BJ (cell line): ENCODE measurements around the gene PROM2. TPM values are rescaled to one million over a fixed set of nuclear protein-coding genes. Genes with fewer than 3 reads are reported as not detected.

Experiments used
- CTCF ChIA-PET: fragments of 350-600 bp; formaldehyde crosslinking; extraction: SDS; loops from one replicate; lab custom pipeline; 2021; ENCODE audit warnings: antibody characterized with exemption, inconsistent platforms; lab: Yijun Ruan, JAX
- POLR2A ChIA-PET: fragments of 300-600 bp; sonication (Branson Sonifier 250); formaldehyde crosslinking; extraction: SDS; loops from one replicate; lab custom pipeline; 2021; ENCODE audit warnings: antibody characterized with exemption; lab: Charles Lee
- DNase-seq: peaks from one replicate; pipeline ENCODE4 v3.0.0-alpha.2; 2011; ENCODE audit warnings: low read depth
- H3K27me3 ChIP-seq: 2 replicates; pipeline ENCODE4 v1.6.0; 2011; ENCODE audit warnings: low read length; ENCODE audit not compliant: control insufficient read depth, insufficient read depth
- H3K36me3 ChIP-seq: 2 replicates; pipeline ENCODE4 v1.5.1; 2011; ENCODE audit warnings: low read length; ENCODE audit not compliant: control insufficient read depth, insufficient read depth
- H3K4me3 ChIP-seq: 2 replicates; pipeline ENCODE4 v1.5.1; 2011; ENCODE audit warnings: low read depth, mild to moderate bottlenecking, control low read depth, low read length
- polyA plus RNA-seq: library from polyadenylated mRNA; depleted of rRNA; stranded (reverse); fragments of >200 nt; gene quantifications from 2 replicates; pipeline ENCODE4 v1.2.3, GENCODE V29; 2011
- TF ChIP-seq, protein P1 (sequence below): IDR thresholded peaks from 2 replicates; pipeline ENCODE4 v1.5.1; 2011; ENCODE audit warnings: low read depth, mild to moderate bottlenecking, control low read depth, inconsistent platforms, low read length, moderate library complexity; ENCODE audit not compliant: insufficient read depth

The PROM2 gene
- polyA plus RNA-seq, 1 experiment, result 0.50 TPM

DNA sequence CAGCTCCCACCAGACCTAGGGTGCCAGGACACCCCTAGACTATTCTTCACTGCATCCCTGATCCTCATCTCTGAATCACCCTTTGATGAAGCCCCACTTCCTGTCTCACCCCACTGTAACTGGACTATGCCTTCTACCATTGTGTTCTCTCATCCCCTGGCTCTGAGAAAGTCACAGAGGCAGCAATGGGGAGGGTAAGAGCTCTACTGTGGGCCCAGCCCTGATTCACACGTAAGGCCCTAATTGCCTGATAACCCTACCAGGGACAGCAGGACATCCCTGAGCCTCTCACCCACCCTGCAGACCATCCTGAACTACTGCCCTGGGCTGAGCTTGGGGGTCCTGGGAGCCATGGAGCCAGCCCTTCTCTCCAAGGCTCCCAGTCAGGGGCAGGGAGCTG, 1.5 kb upstream of the PROM2 start:
- ChIA-PET POLR2A (no interaction called here), CTCF (no interaction called here)
- Histone ChIP-seq H3K36me3 (no peaks in the 10 kb centered on the region), H3K27me3 (no peaks in the 10 kb centered on the region; the same call in 1 of the 2 replicates), H3K4me3 (no peak overlapping the region)
- TF ChIP-seq, protein P1, sequence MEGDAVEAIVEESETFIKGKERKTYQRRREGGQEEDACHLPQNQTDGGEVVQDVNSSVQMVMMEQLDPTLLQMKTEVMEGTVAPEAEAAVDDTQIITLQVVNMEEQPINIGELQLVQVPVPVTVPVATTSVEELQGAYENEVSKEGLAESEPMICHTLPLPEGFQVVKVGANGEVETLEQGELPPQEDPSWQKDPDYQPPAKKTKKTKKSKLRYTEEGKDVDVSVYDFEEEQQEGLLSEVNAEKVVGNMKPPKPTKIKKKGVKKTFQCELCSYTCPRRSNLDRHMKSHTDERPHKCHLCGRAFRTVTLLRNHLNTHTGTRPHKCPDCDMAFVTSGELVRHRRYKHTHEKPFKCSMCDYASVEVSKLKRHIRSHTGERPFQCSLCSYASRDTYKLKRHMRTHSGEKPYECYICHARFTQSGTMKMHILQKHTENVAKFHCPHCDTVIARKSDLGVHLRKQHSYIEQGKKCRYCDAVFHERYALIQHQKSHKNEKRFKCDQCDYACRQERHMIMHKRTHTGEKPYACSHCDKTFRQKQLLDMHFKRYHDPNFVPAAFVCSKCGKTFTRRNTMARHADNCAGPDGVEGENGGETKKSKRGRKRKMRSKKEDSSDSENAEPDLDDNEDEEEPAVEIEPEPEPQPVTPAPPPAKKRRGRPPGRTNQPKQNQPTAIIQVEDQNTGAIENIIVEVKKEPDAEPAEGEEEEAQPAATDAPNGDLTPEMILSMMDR, result no peak
- DNase-seq, result no peak

DNA sequence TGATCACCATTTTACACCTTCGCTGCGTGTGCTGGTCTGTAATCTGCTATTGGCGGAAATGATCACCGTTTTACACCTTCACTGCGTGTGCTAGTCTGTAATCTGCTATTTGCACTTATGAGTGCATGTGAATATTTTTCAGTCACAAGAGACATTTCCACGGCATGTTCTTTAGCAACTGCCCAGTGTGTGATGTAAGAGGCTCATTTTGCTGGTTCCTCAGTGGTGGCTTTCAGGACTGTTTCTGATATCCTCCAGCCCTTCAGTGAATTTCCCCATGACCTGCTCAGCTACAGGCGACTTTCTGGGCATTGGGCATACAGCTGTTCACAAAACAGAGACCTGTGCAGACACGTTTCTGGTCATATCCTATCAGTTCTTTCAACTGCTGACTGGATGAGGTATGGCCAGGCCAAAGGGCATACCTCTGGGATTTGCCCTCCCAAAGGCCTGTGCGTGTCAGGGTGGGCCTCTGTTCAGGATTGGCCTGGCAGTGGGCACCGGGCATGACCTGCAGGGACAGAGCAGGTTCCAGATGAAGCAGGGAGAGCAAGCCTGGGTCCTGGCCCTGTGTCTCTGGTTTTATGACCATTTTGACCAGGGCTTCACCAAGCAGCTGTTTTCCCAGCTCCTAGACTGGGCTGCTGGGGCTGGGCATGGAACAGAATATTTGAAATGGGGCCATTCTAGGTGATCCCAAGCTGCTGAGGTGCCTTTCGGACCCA, 521 bp upstream of the PROM2 start:
- POLR2A ChIA-PET, result no interaction called here
- TF ChIP-seq, protein P1, result no peak
- CTCF ChIA-PET, result no interaction called here
- H3K4me3 ChIP-seq, result no peak overlapping the region
- DNase-seq, result no peak
- H3K27me3 ChIP-seq, result no peaks in the 10 kb centered on the region; the same call in 1 of the 2 replicates
- no peaks in the 10 kb centered on the region for H3K36me3 ChIP-seq

DNA sequence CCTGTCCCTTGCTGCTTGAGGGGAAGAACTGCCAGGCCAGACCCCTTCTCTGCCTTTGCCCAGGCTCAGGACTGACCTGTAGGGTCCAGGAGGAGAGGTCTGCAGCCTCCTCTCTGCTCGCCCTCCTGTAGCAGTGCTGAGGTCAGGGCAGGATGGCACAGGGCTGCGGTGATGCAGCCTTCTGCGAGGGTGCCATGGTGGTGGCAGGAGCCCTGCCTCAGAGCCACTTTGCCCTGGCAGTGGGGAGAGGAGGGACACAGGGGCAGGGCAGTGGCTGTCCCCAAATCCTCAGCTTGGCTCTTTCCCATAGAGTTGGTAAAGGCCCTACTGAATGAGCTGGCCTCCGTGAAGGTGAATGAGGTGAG, 884 bp downstream of the PROM2 start:
- TF ChIP-seq, protein P1, result no peak
- POLR2A ChIA-PET, result no interaction called here
- CTCF ChIA-PET, result interaction anchor here (0.6 kb wide), 1 partner anchor 111 kb away, joined by 3 read pairs; no protein-coding TSS in a partner anchor
- Histone ChIP-seq H3K4me3 (no peak overlapping the region), H3K36me3 (no peaks in the 10 kb centered on the region), H3K27me3 (no peaks in the 10 kb centered on the region; the same call in 1 of the 2 replicates)
- no peak for DNase-seq

DNA sequence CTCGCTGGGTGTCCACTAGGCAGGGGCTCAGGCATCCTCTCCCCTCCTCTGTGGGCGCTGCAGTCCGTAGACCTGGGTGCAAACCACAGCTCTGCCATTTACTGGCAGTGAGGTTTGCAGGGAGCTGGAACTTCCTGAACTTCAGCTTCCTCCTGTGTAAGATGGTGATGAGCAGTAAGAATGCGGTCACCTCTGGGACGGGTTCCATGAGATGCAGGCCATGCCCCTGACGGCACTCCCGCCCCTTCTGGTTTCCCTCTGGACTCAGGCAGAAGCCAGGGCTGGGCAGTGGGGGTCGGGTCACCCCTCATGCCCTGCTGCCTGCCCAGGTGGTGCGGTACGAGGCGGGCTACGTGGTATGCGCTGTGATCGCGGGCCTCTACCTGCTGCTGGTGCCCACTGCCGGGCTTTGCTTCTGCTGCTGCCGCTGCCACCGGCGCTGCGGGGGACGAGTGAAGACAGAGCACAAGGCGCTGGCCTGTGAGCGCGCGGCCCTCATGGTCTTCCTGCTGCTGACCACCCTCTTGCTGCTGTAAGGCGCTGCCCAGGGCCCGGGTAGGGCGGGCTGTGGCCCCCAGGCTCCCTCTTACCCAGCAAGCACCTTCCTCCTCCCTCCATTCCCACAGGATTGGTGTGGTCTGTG, 1.5 kb downstream of the PROM2 start:
- no peak for DNase-seq
- no peak overlapping the region for H3K4me3 ChIP-seq
- POLR2A ChIA-PET, result no interaction called here

More for the DNA sequence above, 1.5 kb downstream of the PROM2 start:
- no peaks in the 10 kb centered on the region for H3K36me3 ChIP-seq
- TF ChIP-seq, protein P1, result no peak
- H3K27me3 ChIP-seq, result no peaks in the 10 kb centered on the region; the same call in 1 of the 2 replicates
- CTCF ChIA-PET, result interaction anchor here (0.6 kb wide), 1 partner anchor 112 kb away, joined by 3 read pairs; no protein-coding TSS in a partner anchor
